Neutrophil (primary cell): ENCODE measurements around the gene HPS6.

Experiments
- H3K27ac ChIP-seq: fragments of 200-600 bp; sonication (generic); 2 replicates; pipeline ENCODE4 v1.5.1; 2016; ENCODE audit warnings: mild to moderate bottlenecking, moderate library complexity
- H3K27me3 ChIP-seq: fragments of 200-600 bp; sonication (generic); 2 replicates; pipeline ENCODE4 v1.6.0; 2016; ENCODE audit warnings: mild to moderate bottlenecking
- H3K36me3 ChIP-seq: fragments of 200-600 bp; sonication (generic); 2 replicates; pipeline ENCODE4 v1.5.1; 2017
- H3K4me1 ChIP-seq, 2 experiments: fragments of 200-600 bp in 1 of 2; sonication (generic) in 1 of 2; 1 replicate in 1 of 2; 2 replicates in 1 of 2; pipeline versions ENCODE4 v1.5.1 to v1.6.1; 2013 to 2016; ENCODE audit warnings: low read depth in 1 of 2, low read length in 1 of 2, mild to moderate bottlenecking in 1 of 2, moderate library complexity in 1 of 2; ENCODE audit not compliant: control insufficient read depth in 1 of 2, insufficient read depth in 1 of 2
- H3K4me3 ChIP-seq, 2 experiments: fragments of 200-600 bp in 1 of 2; sonication (generic) in 1 of 2; 1 replicate in 1 of 2; 2 replicates in 1 of 2; pipeline ENCODE4 v1.5.1; 2013 to 2016; ENCODE audit warnings: low read depth in 1 of 2, low read length in 1 of 2, mild to moderate bottlenecking in 1 of 2, moderate library complexity in 1 of 2
- H3K9me3 ChIP-seq: fragments of 200-600 bp; sonication (generic); 2 replicates; pipeline ENCODE4 v1.5.1; 2016
- CTCF ChIP-seq: fragments of 200-600 bp; sonication (generic); IDR thresholded peaks from 2 replicates; pipeline ENCODE4 v1.5.1; 2016; ENCODE audit warnings: antibody characterized with exemption

Gene HPS6

GRCh38 chr10:102111276-102111675 is 46.1 kb downstream of the HPS6 start:
- H3K4me1 ChIP-seq = peaks cover 32 to 35% of the 10 kb centered on the region in 2 experiments
- no peak for TF ChIP-seq CTCF
- no peak overlapping the region for H3K4me3 ChIP-seq
- H3K9me3 ChIP-seq = no peaks in the 10 kb centered on the region
- no peak overlapping the region for H3K27ac ChIP-seq
- H3K36me3 ChIP-seq = peaks cover 55% of the 10 kb centered on the region
- H3K27me3 ChIP-seq = no peaks in the 10 kb centered on the region

- H3K36me3 ChIP-seq = peaks cover 47% of the 10 kb centered on the region
- H3K27me3 ChIP-seq = no peaks in the 10 kb centered on the region
- TF ChIP-seq CTCF = no peak
- peak overlapping the region; percentile 13 for H3K27ac ChIP-seq
- H3K4me3 ChIP-seq = no peak overlapping the region
- H3K4me1 ChIP-seq = peaks cover 43 to 45% of the 10 kb centered on the region in 2 experiments
- H3K9me3 ChIP-seq = no peaks in the 10 kb centered on the region
Measured at GRCh38 chr10:102112210-102112817, 47.2 kb downstream of the HPS6 start.

GRCh38 chr10:102113261-102113955 is 48.3 kb downstream of the HPS6 start:
- TF ChIP-seq CTCF = no peak
- H3K9me3 ChIP-seq = no peaks in the 10 kb centered on the region
- H3K27me3 ChIP-seq = no peaks in the 10 kb centered on the region
- H3K4me3 ChIP-seq = peak overlapping the region; percentile 68 to 82
- H3K27ac ChIP-seq = peak overlapping the region; percentile 98
- peaks cover 54 to 56% of the 10 kb centered on the region in 2 experiments for H3K4me1 ChIP-seq
- peaks cover 36% of the 10 kb centered on the region for H3K36me3 ChIP-seq

GRCh38 chr10:102113956-102114857 is 49.1 kb downstream of the HPS6 start:
- Histone ChIP-seq H3K27ac (peak overlapping the region; percentile 98), H3K4me3 (peak overlapping the region; percentile 68 to 82), H3K4me1 (peaks cover 62 to 64% of the 10 kb centered on the region in 2 experiments), H3K36me3 (peaks cover 28% of the 10 kb centered on the region), H3K27me3 (no peaks in the 10 kb centered on the region), H3K9me3 (no peaks in the 10 kb centered on the region)
- TF ChIP-seq CTCF = no peak

GRCh38 chr10:102114861-102115618 is 49.9 kb downstream of the HPS6 start:
- peak; percentile 48 for TF ChIP-seq CTCF
- Histone ChIP-seq H3K27ac (peak overlapping the region; percentile 98), H3K9me3 (no peaks in the 10 kb centered on the region), H3K4me1 (peaks cover 65 to 71% of the 10 kb centered on the region in 2 experiments), H3K4me3 (peak overlapping the region; percentile 68 to 82), H3K27me3 (no peaks in the 10 kb centered on the region), H3K36me3 (peaks cover 19% of the 10 kb centered on the region)
